ENCODE measurements around the gene GFPT2.

GRCh38 chr5:180341595-180341994 lies 11.5 kb downstream of the GFPT2 start:
- TF ChIP-seq POLR2AphosphoS5 (IDR thresholded peaks at IDR 0.05; ENCODE audit: borderline replicate concordance, low read depth, low read length), result no peak
- no peak for TF ChIP-seq EZH2 (IDR thresholded peaks at IDR 0.05)
- no peak for TF ChIP-seq FOXP2 (optimal IDR thresholded peaks at IDR 0.05; ENCODE audit: control extremely low read depth, extremely low read length, insufficient read depth)

All from SK-N-MC (cell line).